ENCODE results near the gene CCDC24.

The CCDC24 gene

GRCh38 chr1:43954036-43954435 is 37.4 kb upstream of the CCDC24 start:
- Histone ChIP-seq H4K20me1 (ENCODE audit: insufficient read depth, low read length, poor library complexity, severe bottlenecking) (no peaks in the 10 kb centered on the region), H2AFZ (ENCODE audit: low read length) (no peak overlapping the region), H3F3A (ENCODE audit: low read depth) (no peaks in the 10 kb centered on the region), H3K9me3 (ENCODE audit: insufficient read depth, low read depth, low read length) (no peaks in the 10 kb centered on the region), H3K27me3 (ENCODE audit: insufficient read depth, low read length, poor library complexity, severe bottlenecking) (no peaks in the 10 kb centered on the region), H3K9ac (ENCODE audit: low read depth, low read length, poor library complexity, severe bottlenecking) (no peak overlapping the region), H3K4me2 (ENCODE audit: low read depth, low read length, poor library complexity, severe bottlenecking) (no peak overlapping the region), H3K4me3 (ENCODE audit: low read length, poor library complexity, severe bottlenecking) (no peak overlapping the region), H3K9me2 (replicated peaks; ENCODE audit: low read depth, low read length) (no peaks in the 10 kb centered on the region), H3K36me3 (ENCODE audit: insufficient read depth, low read length) (no peaks in the 10 kb centered on the region), H3K4me1 (ENCODE audit: insufficient read depth, low read length, poor library complexity, severe bottlenecking) (no peaks in the 10 kb centered on the region), H3K79me2 (ENCODE audit: insufficient read depth, low read length) (no peaks in the 10 kb centered on the region)
- TF ChIP-seq CTCF (conservative IDR thresholded peaks at IDR 0.05; ENCODE audit: low read length): no peak
- no peak for TF ChIP-seq EZH2phosphoT487 (IDR thresholded peaks at IDR 0.05; ENCODE audit: borderline replicate concordance)

GRCh38 chr1:43956234-43956633 is 35.2 kb upstream of the CCDC24 start:
- H4K20me1 ChIP-seq (ENCODE audit: insufficient read depth, low read length, poor library complexity, severe bottlenecking): no peaks in the 10 kb centered on the region
- H3K36me3 ChIP-seq (ENCODE audit: insufficient read depth, low read length): no peaks in the 10 kb centered on the region
- TF ChIP-seq EZH2phosphoT487 (IDR thresholded peaks at IDR 0.05; ENCODE audit: borderline replicate concordance): no peak
- no peak for TF ChIP-seq CTCF (conservative IDR thresholded peaks at IDR 0.05; ENCODE audit: low read length)
- no peak overlapping the region for H3K4me2 ChIP-seq (ENCODE audit: low read depth, low read length, poor library complexity, severe bottlenecking)
- no peak overlapping the region for H3K9ac ChIP-seq (ENCODE audit: low read depth, low read length, poor library complexity, severe bottlenecking)
- no peak overlapping the region for H3K4me3 ChIP-seq (ENCODE audit: low read length, poor library complexity, severe bottlenecking)
- H3K9me3 ChIP-seq (ENCODE audit: insufficient read depth, low read depth, low read length): no peaks in the 10 kb centered on the region
- no peaks in the 10 kb centered on the region for H3K4me1 ChIP-seq (ENCODE audit: insufficient read depth, low read length, poor library complexity, severe bottlenecking)
- no peaks in the 10 kb centered on the region for H3K9me2 ChIP-seq (replicated peaks; ENCODE audit: low read depth, low read length)
- no peaks in the 10 kb centered on the region for H3K27me3 ChIP-seq (ENCODE audit: insufficient read depth, low read length, poor library complexity, severe bottlenecking)
- no peaks in the 10 kb centered on the region for H3F3A ChIP-seq (ENCODE audit: low read depth)
- H2AFZ ChIP-seq (ENCODE audit: low read length): no peak overlapping the region
- H3K79me2 ChIP-seq (ENCODE audit: insufficient read depth, low read length): no peaks in the 10 kb centered on the region

- no peaks in the 10 kb centered on the region for H3K27me3 ChIP-seq (ENCODE audit: insufficient read depth, low read length, poor library complexity, severe bottlenecking)
- no peaks in the 10 kb centered on the region for H3K9me2 ChIP-seq (replicated peaks; ENCODE audit: low read depth, low read length)
- no peaks in the 10 kb centered on the region for H3K4me1 ChIP-seq (ENCODE audit: insufficient read depth, low read length, poor library complexity, severe bottlenecking)
- no peaks in the 10 kb centered on the region for H3K36me3 ChIP-seq (ENCODE audit: insufficient read depth, low read length)
- H3K9me3 ChIP-seq (ENCODE audit: insufficient read depth, low read depth, low read length): no peaks in the 10 kb centered on the region
- no peak overlapping the region for H3K9ac ChIP-seq (ENCODE audit: low read depth, low read length, poor library complexity, severe bottlenecking)
- H3K4me3 ChIP-seq (ENCODE audit: low read length, poor library complexity, severe bottlenecking): no peak overlapping the region
- H3K4me2 ChIP-seq (ENCODE audit: low read depth, low read length, poor library complexity, severe bottlenecking): no peak overlapping the region
- H2AFZ ChIP-seq (ENCODE audit: low read length): no peak overlapping the region
- H3F3A ChIP-seq (ENCODE audit: low read depth): no peaks in the 10 kb centered on the region
- H4K20me1 ChIP-seq (ENCODE audit: insufficient read depth, low read length, poor library complexity, severe bottlenecking): no peaks in the 10 kb centered on the region
- no peaks in the 10 kb centered on the region for H3K79me2 ChIP-seq (ENCODE audit: insufficient read depth, low read length)
- no peak for TF ChIP-seq CTCF (conservative IDR thresholded peaks at IDR 0.05; ENCODE audit: low read length)
- TF ChIP-seq EZH2phosphoT487 (IDR thresholded peaks at IDR 0.05; ENCODE audit: borderline replicate concordance): no peak
Observed at GRCh38 chr1:43957407-43958040, 33.9 kb upstream of the CCDC24 start.

Measured in Loucy (cell line).